SJSA1 (cell line): ENCODE measurements around the gene FABP3. TPM values are rescaled to one million over a fixed set of nuclear protein-coding genes. Genes with fewer than 3 reads are reported as not detected.

Experiments
- DNase-seq, 2 experiments: peaks; one replicate each; pipeline ENCODE4 v3.0.0-alpha.2; 2015 to 2020; ENCODE audit warnings: low spot score in 2 of 2, low read depth in 1 of 2
- H3K27ac ChIP-seq: fragments of 250-450 bp; sonication (Bioruptor Pico); 2 replicates; pipeline ENCODE4 v1.5.1; 2020; ENCODE audit warnings: mild to moderate bottlenecking, moderate library complexity
- H3K27me3 ChIP-seq: fragments of 250-450 bp; sonication (Bioruptor Pico); replicated peaks from 2 replicates; pipeline ENCODE4 v1.5.1; 2020; ENCODE audit warnings: mild to moderate bottlenecking, moderate library complexity
- H3K36me3 ChIP-seq: fragments of 250-450 bp; sonication (Bioruptor Pico); 2 replicates; pipeline ENCODE4 v1.5.1; 2020; ENCODE audit warnings: mild to moderate bottlenecking
- H3K4me1 ChIP-seq: fragments of 250-450 bp; sonication (Bioruptor Pico); replicated peaks from 2 replicates; pipeline ENCODE4 v1.6.1; 2021; ENCODE audit warnings: mild to moderate bottlenecking
- H3K4me3 ChIP-seq: fragments of 250-450 bp; sonication (Bioruptor Pico); 2 replicates; pipeline ENCODE4 v1.5.1; 2020; ENCODE audit warnings: mild to moderate bottlenecking
- H3K9me3 ChIP-seq: fragments of 250-450 bp; sonication (Bioruptor Pico); replicated peaks from 2 replicates; pipeline ENCODE4 v1.5.1; 2020; ENCODE audit warnings: mild to moderate bottlenecking
- total RNA-seq: library from RNA; depleted of rRNA; stranded (reverse); fragments of >200 nt; shearing (Covaris generic); gene quantifications from 2 replicates; pipeline ENCODE4 v1.2.3, GENCODE V29; 2014

The FABP3 gene
- total RNA-seq, 1 experiment from 2014 or later, result 0.24 TPM

DNA sequence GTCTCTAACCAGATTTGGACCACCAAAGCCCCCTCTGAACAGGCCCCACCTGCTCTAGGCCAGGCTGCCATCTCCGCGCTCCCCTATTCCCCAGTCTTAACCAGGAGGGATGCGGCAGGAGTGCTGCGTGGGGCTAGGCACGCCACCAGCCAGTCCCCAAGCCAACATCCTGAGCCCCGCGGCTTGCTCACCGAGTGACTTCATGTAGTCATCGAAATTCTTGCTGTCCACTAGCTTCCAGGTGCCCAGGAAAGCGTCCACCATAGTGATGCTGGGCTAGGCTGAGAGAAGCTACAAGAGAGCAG, 173 bp downstream of the FABP3 start:
- H3K9me3 ChIP-seq, result no peaks in the 10 kb centered on the region
- H3K36me3 ChIP-seq, result no peaks in the 10 kb centered on the region
- peak overlapping the region; percentile 30 for H3K4me3 ChIP-seq
- H3K27ac ChIP-seq, result no peak overlapping the region
- H3K4me1 ChIP-seq, result peaks cover 10% of the 10 kb centered on the region
- H3K27me3 ChIP-seq, result no peaks in the 10 kb centered on the region
- DNase-seq, result no peak

DNA sequence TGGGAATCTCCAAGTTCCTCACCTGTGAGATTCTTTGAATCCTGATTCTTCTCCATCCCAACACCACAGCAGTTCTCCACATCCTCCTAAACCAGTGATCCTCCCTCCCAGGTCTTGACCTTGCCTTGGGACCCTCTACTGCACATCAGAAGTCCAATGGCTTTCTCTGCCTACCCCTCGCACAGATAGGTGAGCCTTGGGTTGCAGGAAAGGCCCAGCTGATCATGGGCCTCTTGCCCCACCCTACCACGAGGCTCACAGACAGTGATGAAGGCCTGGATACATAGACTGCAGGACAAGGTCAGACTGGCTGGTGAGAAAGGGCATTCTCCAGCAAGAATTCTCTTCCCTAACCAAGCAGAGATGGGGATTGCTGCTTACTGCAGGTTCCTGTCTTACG, 825 bp downstream of the FABP3 start:
- Histone ChIP-seq H3K9me3 (no peaks in the 10 kb centered on the region), H3K4me1 (peaks cover 10% of the 10 kb centered on the region), H3K27ac (no peak overlapping the region), H3K36me3 (peaks cover 2% of the 10 kb centered on the region; the same call in 1 of the 2 replicates), H3K4me3 (no peak overlapping the region), H3K27me3 (no peaks in the 10 kb centered on the region)
- no peak for DNase-seq

DNA sequence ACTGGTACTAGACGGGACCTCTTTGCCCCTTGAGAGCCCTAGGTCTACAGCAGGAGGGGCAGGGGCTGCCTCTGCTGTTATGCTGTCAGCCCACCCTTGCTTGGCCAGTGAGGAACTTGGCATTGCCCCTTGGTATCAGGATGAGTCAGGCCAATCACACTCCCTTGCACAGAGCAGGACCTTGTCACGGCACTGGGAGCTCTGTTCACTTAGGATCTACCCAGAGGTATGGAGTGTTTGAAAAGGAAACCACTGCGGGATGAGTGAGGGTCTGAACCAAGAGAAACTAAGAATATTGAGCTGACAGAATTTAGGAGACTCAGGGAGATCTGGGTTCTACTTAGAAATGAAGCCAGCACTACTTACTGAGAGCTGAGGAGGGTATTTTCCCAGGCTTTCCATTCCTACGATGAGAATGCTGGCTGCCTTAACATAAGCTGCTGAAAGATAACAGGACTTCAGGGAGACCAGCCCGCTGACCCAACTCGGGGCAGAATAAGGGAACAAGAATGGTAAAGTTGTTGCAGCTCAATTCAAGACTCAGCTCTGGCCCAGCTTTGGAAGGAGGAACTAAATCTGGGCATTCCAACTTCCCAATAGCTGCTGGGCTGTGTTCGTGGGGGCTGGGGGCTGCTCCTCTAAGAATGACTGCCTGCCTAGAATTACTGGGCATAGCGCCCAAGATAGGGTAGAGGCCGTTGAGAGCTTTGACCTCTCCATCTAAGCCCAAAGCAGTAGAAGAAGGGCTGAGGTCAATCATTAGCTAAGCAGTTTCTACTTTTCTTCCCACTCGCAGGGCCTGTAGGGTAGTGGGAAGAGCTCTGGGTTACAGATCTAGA, 1.5 kb downstream of the FABP3 start:
- no peak overlapping the region for H3K27ac ChIP-seq
- peaks cover 9% of the 10 kb centered on the region; the same call in 1 of the 2 replicates for H3K36me3 ChIP-seq
- no peak for DNase-seq
- H3K4me3 ChIP-seq, result no peak overlapping the region
- no peaks in the 10 kb centered on the region for H3K9me3 ChIP-seq
- peaks cover 10% of the 10 kb centered on the region for H3K4me1 ChIP-seq
- no peaks in the 10 kb centered on the region for H3K27me3 ChIP-seq

DNA sequence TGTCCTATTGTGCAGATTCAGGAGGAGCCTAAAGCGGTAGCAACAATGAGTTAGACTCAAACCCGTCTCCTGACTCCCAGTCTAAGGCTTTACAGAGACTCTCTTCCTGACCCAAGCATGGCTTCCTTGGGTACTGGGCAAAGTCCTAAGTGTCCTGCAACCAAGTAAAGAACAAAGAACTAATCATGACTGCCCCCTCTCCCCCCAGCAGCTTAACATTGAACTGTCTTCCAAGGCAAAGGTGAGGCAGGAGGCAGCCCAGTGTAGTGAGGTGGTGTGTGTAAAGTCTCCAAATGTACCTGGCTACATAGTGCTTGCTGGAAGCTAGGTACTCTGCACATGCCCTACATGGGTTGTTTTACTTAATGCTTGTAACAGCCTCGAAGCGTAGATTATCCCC, 2.3 kb downstream of the FABP3 start:
- no peak for DNase-seq

DNA sequence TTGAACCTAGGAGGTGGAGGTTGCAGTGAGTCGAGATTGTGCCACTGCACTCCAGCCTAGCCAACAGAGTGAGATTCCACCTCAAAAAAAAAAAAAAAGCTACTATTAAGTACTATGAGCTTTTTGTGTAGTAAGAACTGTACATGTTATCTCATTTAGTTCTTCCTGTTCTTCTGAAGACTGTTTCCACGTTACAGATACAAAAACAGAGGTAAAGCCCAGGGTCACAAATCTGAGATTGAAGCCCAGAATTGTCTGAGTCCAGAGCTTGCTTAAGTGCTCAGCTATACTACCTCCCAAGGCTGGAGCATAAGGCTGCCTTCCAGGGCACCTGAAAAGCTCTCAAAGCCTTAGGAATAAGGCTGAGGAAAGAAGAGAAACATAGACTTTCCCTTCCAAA, 2.9 kb downstream of the FABP3 start:
- DNase-seq, result no peak
- Histone ChIP-seq H3K4me1 (peaks cover 10% of the 10 kb centered on the region), H3K9me3 (no peaks in the 10 kb centered on the region), H3K27ac (no peak overlapping the region), H3K27me3 (no peaks in the 10 kb centered on the region), H3K36me3 (peaks cover 21% of the 10 kb centered on the region), H3K4me3 (no peak overlapping the region)

More for the DNA sequence above, 2.3 kb downstream of the FABP3 start:
- Histone ChIP-seq H3K27ac (no peak overlapping the region), H3K4me3 (no peak overlapping the region), H3K27me3 (no peaks in the 10 kb centered on the region), H3K9me3 (no peaks in the 10 kb centered on the region), H3K4me1 (peaks cover 10% of the 10 kb centered on the region), H3K36me3 (peaks cover 16% of the 10 kb centered on the region)

DNA sequence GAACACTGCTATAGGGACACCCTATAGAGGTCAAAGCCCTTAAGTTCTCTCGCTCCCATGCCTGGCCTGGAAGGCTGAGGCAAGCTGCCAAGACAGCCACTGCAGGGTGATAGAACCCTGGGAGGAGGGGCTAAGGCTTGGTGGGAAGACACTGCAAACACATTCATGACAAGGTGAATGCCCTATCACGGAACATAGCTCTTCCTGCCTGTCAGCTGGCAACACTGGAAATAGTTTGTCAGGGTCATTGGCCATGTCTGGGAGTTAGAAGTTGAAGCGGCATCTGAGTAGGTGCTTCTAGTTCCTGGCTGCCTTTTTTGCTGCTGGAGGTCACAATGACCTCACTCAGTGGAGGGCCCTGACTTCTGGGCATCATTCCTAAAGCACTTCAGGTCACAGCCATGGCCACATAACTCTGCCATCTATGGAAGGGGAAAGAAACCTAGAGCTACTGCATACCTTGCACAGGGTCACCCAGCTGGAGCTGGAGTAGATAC, 4.2 kb downstream of the FABP3 start:
- peaks cover 10% of the 10 kb centered on the region for H3K4me1 ChIP-seq
- no peaks in the 10 kb centered on the region for H3K9me3 ChIP-seq
- DNase-seq, result no peak
- no peak overlapping the region for H3K27ac ChIP-seq
- H3K36me3 ChIP-seq, result peaks cover 34% of the 10 kb centered on the region
- no peak overlapping the region for H3K4me3 ChIP-seq
- H3K27me3 ChIP-seq, result no peaks in the 10 kb centered on the region

DNA sequence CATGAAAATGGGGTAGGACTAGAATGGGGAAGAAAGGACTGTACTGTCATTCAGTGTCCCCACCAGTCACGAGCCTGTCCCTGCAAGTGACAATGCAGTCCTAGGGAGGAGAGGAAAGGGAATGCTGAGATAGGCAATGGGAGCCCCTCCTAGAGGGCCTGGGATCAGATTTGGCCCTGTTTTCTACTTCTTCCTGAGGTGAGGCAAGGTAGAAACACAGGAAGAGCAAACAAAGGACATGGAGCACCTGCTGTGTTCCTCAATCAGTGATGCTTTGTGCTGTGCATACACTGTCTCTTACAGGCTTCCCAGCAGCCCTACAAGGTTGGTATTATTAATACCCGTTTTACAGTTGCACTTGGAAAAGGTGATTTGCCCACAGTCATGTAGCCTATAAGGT, 6.1 kb downstream of the FABP3 start:
- no peaks in the 10 kb centered on the region for H3K4me1 ChIP-seq
- no peaks in the 10 kb centered on the region for H3K9me3 ChIP-seq
- no peaks in the 10 kb centered on the region for H3K27me3 ChIP-seq
- no peak for DNase-seq
- H3K36me3 ChIP-seq, result peaks cover 44% of the 10 kb centered on the region
- no peak overlapping the region for H3K4me3 ChIP-seq
- no peak overlapping the region for H3K27ac ChIP-seq

DNA sequence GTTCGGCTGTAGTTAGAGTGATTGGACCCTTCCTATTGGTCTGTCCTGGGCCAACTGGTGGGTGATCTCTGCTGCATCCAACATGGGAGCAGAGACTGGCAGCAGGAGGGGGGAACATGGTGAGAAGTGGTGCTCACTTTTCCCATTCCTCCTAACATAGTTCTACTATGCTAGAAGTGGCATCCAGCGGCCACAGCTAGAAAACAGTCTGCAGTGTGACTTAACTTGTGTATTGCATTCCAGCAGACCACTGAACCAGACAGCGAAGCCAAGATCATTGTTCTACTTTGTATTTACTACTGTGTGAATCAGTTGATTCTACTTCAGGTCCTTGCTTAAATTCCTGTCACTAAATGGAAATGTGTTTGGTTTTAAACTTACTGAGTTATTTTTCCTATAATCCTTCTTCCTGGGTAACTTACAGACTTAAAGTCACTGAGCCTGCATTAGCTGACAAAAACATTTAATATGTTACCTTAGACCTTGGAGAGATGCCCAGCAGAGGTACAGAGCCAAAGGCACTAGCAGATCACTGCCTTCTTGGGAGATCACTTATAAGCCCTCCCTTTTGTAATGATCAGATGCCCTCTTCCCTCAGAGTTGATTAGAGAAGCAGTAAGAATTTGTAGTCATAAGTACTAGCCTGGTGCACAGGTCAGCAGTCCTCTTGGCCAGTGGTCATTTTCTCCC, 8.2 kb downstream of the FABP3 start:
- DNase-seq, result no peak
- Histone ChIP-seq H3K27me3 (no peaks in the 10 kb centered on the region), H3K27ac (no peak overlapping the region), H3K9me3 (no peaks in the 10 kb centered on the region), H3K4me1 (no peaks in the 10 kb centered on the region), H3K36me3 (peaks cover 58% of the 10 kb centered on the region), H3K4me3 (no peak overlapping the region)

DNA sequence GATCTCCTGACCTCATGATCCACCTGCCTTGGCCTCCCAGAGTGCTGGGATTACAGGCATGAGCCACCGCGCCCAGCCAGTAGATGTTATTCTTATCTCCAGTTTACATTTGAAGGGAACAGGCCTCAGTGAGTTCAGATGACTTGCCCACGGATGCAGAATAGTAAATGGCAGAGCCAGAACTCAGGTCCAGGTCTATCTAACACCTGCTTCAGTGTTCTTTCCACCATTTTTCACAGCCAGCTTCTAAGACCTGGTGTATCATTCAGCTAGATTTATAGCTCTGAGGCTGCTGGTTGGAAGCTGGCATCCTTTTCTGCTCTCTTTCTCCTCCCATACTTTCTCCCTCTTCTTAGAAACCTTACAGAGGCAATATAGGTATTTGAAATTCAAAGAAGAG, 10.8 kb downstream of the FABP3 start:
- Histone ChIP-seq H3K27me3 (no peaks in the 10 kb centered on the region), H3K4me1 (no peaks in the 10 kb centered on the region), H3K36me3 (peaks cover 74% of the 10 kb centered on the region), H3K4me3 (no peak overlapping the region), H3K27ac (no peak overlapping the region), H3K9me3 (no peaks in the 10 kb centered on the region)
- no peak for DNase-seq

DNA sequence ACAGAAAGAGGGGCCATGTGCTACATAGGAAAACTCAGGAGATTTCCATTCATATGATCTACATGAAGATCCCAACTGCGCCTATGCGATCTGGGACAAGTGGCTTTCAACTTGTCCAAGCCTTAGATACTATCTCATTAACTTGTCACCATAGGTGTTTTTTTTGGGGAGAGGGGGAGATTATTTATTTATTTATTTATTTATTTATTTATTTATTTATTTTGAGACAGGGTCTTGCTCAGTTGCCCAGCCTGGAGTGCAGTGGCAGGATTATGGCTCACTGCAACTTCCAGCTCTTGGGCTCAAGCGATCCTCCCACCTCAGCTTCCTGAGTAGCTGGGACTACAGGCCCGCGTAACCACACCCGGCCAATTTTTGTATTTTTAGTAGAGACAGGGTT, 11.3 kb downstream of the FABP3 start:
- no peaks in the 10 kb centered on the region for H3K27me3 ChIP-seq
- no peaks in the 10 kb centered on the region for H3K4me1 ChIP-seq
- H3K27ac ChIP-seq, result no peak overlapping the region
- peaks cover 73% of the 10 kb centered on the region for H3K36me3 ChIP-seq
- H3K9me3 ChIP-seq, result no peaks in the 10 kb centered on the region
- DNase-seq, result no peak
- no peak overlapping the region for H3K4me3 ChIP-seq

DNA sequence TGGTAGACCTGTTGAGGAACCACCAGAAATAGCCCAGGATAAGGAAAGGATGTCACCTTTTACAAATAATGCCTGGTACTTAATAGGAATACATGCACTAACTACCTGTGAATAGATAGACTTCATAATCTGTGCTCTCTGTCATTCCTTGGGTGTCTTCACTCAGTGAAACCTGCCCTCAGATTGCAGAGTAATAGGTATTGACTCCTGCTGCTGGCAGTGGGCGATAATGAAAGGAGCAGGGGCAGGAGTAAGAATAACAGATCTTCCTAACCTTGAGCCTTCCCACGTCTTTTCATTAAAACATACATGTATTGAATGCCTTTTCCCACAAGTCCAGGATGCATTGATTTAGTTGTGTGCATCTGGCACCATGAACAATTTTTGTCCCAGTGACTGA, 16.4 kb downstream of the FABP3 start:
- Histone ChIP-seq H3K27me3 (no peaks in the 10 kb centered on the region), H3K36me3 (peaks cover 58% of the 10 kb centered on the region), H3K9me3 (no peaks in the 10 kb centered on the region), H3K27ac (no peak overlapping the region), H3K4me1 (no peaks in the 10 kb centered on the region), H3K4me3 (no peak overlapping the region)
- peak in 1 of 2 experiments; percentile 16 for DNase-seq

DNA sequence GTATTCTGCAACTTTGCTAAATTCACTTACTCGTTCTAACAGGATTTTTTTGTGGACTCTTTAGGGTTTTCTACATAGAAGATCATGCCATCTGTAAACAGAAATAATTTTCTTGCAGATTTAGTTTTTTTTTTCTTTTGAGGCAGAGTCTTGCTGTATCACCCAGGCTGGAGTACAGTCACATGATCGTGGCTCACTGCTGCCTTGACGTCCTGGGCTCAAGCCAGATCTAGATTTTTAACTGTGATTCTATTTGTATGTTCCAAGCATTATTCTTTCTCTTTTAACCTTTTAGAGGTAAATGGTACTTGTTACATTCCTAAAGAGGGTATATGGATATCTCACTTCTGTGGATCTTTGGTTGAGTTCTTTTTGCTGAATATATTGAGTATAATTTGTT, 18.6 kb downstream of the FABP3 start:
- Histone ChIP-seq H3K4me3 (no peak overlapping the region), H3K27ac (no peak overlapping the region), H3K4me1 (no peaks in the 10 kb centered on the region), H3K36me3 (peaks cover 58% of the 10 kb centered on the region), H3K9me3 (no peaks in the 10 kb centered on the region), H3K27me3 (no peaks in the 10 kb centered on the region)
- DNase-seq, result no peak

DNA sequence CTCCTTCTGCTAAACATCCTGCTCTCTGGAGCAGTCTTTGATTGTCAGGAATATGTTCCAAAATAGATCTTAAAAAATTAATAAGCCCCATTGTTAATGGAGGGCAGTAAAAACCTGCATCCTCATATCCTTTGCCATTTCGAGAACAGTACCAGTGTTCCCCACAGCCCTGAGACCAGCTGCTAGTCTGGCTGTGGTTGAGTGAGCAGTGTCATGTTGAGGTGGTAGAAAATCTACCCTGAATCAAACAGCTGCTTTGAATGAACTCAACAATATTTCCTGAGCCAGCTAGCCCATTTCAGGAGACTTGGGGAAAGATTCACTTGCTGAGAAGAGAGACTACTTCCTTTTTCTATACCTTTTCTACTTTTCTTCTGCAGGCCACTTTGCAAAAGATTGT, 24.4 kb downstream of the FABP3 start:
- no peak overlapping the region for H3K27ac ChIP-seq
- no peak overlapping the region for H3K4me3 ChIP-seq
- H3K4me1 ChIP-seq, result no peaks in the 10 kb centered on the region
- H3K27me3 ChIP-seq, result no peaks in the 10 kb centered on the region
- H3K36me3 ChIP-seq, result peaks cover 56% of the 10 kb centered on the region
- H3K9me3 ChIP-seq, result no peaks in the 10 kb centered on the region
- no peak for DNase-seq

DNA sequence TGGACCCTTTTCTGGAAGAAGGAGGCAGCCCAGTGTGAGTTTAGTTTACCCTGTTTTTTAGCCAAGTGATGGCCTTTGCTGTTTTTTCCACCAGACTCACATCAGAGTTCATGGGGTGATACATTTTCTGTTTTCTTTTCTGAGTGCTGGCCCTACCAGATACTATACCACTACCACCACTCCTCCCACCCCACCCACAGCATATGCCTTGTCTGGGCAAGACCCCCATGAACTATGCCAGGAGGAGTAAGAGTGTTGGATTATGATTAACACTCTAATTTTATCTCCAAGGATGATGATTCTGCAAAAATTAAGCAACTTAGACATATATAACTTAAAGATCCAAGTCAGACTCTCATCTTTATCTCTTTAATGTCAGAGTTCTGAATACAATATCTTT, 26.1 kb downstream of the FABP3 start:
- H3K27ac ChIP-seq, result no peak overlapping the region
- no peaks in the 10 kb centered on the region for H3K27me3 ChIP-seq
- H3K4me3 ChIP-seq, result no peak overlapping the region
- no peaks in the 10 kb centered on the region for H3K4me1 ChIP-seq
- H3K36me3 ChIP-seq, result peaks cover 49% of the 10 kb centered on the region
- DNase-seq, result no peak
- no peaks in the 10 kb centered on the region for H3K9me3 ChIP-seq
